PC-9 (cell line): ENCODE results near the gene DLG2. TPM values are rescaled to one million over a fixed set of nuclear protein-coding genes. Genes with fewer than 3 reads are reported as not detected.
"Not testable (repeated sequence)": the region's sequence is repeated elsewhere in the genome, so short reads cannot be mapped to it uniquely, and the experiment has no call there.

Experiments used
- BruUV-seq: library from RNA; stranded (reverse); fragments of 400-500 nt; replicated peaks from 2 replicates; lab custom pipeline; 2021; lab: Mats Ljungman, UMichigan
- CTCF ChIA-PET: fragments of 300-600 bp; sonication (Branson Sonifier 250); formaldehyde crosslinking; loops from one replicate; lab custom pipeline; 2022; ENCODE audit warnings: antibody characterized with exemption; lab: Charles Lee
- POLR2A ChIA-PET: fragments of 300-600 bp; sonication (Branson Sonifier 250); formaldehyde crosslinking; loops from one replicate; lab custom pipeline; 2022; ENCODE audit warnings: antibody characterized with exemption; ENCODE audit not compliant: unreplicated experiment; lab: Charles Lee
- DNase-seq, 2 experiments: peaks; one replicate each; pipeline versions ENCODE4 v3.0.0 to v3.0.0-alpha.2; 2015 to 2022; ENCODE audit warnings: mixed read lengths in 1 of 2
- H2AFZ ChIP-seq: fragments of 200-600 bp; sonication (generic); 2 replicates; pipeline ENCODE4 v1.8.1; 2017; ENCODE audit warnings: antibody characterized with exemption
- H3F3A ChIP-seq: fragments of 200-600 bp; sonication (generic); 2 replicates; pipeline ENCODE4 v1.8.1; 2017; ENCODE audit warnings: antibody characterized with exemption, mild to moderate bottlenecking, low read depth; ENCODE audit not compliant: insufficient read depth
- H3K27ac ChIP-seq: fragments of 200-600 bp; sonication (generic); 2 replicates; pipeline ENCODE4 v1.6.1; 2016; ENCODE audit warnings: mixed run types
- H3K27me3 ChIP-seq: fragments of 200-600 bp; sonication (generic); 2 replicates; pipeline ENCODE4 v1.6.1; 2016; ENCODE audit warnings: low read depth, mixed run types; ENCODE audit not compliant: insufficient read depth
- H3K36me3 ChIP-seq: fragments of 200-600 bp; sonication (generic); 2 replicates; pipeline ENCODE4 v1.6.1; 2016; ENCODE audit warnings: low read depth, mixed run types
- H3K4me1 ChIP-seq: fragments of 200-600 bp; sonication (generic); replicated peaks from 2 replicates; pipeline ENCODE4 v1.6.1; 2016; ENCODE audit warnings: mixed run types; ENCODE audit not compliant: insufficient read depth
- H3K4me2 ChIP-seq: fragments of 200-600 bp; sonication (generic); 2 replicates; pipeline ENCODE4 v1.6.1; 2017; ENCODE audit warnings: mixed run types
- H3K4me3 ChIP-seq: fragments of 200-600 bp; sonication (generic); 2 replicates; pipeline ENCODE4 v1.6.1; 2016; ENCODE audit warnings: mixed run types
- H3K79me2 ChIP-seq: fragments of 200-600 bp; sonication (generic); 2 replicates; pipeline ENCODE4 v1.6.1; 2017; ENCODE audit warnings: low read depth, mixed run types
- H3K9me2 ChIP-seq: fragments of 200-600 bp; sonication (generic); 2 replicates; pipeline ENCODE4 v1.8.1; 2017; ENCODE audit warnings: mild to moderate bottlenecking; ENCODE audit not compliant: insufficient read depth
- H3K9me3 ChIP-seq: fragments of 200-600 bp; sonication (generic); 2 replicates; pipeline ENCODE4 v1.8.1; 2016; ENCODE audit warnings: low read depth; ENCODE audit not compliant: insufficient read depth
- H4K20me1 ChIP-seq: fragments of 200-600 bp; sonication (generic); 2 replicates; pipeline ENCODE4 v1.8.1; 2017; ENCODE audit not compliant: insufficient read depth
- EZH2 ChIP-seq: fragments of 200-600 bp; sonication (generic); IDR thresholded peaks from 2 replicates; pipeline ENCODE4 v1.8.0; 2017; ENCODE audit warnings: antibody characterized with exemption, low read depth
- intact Hi-C: fragments of 100-400 bp; cut with micrococcal nuclease; formaldehyde crosslinking; loops from one replicate; pipeline ENCODE4 v1.10.0; 2022; ENCODE audit not compliant: unreplicated experiment
- total RNA-seq: library from RNA; stranded (reverse); gene quantifications from 2 replicates; pipeline ENCODE4 v1.2.3, GENCODE V29; 2021
- TF ChIP-seq, protein P1 (sequence below): fragments of 200-600 bp; sonication (generic); conservative IDR thresholded peaks from 2 replicates; pipeline ENCODE4 v1.6.1; 2017; ENCODE audit warnings: mixed run types, antibody characterized with exemption, mild to moderate bottlenecking, moderate library complexity

The DLG2 gene
- total RNA-seq, 1 experiment from 2014 or later, result 6.4 TPM

DNA sequence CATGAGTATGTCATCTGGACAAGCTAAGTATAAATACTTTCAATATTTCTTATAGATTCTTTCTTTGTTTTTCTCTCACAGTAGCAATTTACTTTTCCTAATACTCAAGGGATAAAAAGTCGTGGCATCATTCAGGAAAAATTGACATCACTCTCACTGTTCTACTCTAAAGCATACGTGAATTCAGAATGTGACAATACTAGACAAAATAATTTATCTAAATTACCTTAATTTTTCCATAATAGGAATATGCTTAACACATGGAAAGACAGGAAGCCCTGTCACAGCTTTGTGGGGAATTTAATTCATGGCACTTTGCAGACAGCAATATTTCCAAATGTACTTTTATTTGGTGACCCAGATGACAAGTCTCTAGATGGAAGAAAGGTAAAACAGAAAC, 394.6 kb downstream of the DLG2 start:
- Histone ChIP-seq H3K4me3 (no peak overlapping the region), H3K4me1 (no peaks in the 10 kb centered on the region), H3K9me2 (no peaks in the 10 kb centered on the region), H3K27me3 (no peaks in the 10 kb centered on the region), H3K27ac (no peak overlapping the region), H3K9me3 (peaks cover 5% of the 10 kb centered on the region; the same call in 1 of the 2 replicates), H4K20me1 (no peaks in the 10 kb centered on the region), H3K36me3 (no peaks in the 10 kb centered on the region), H3F3A (no peaks in the 10 kb centered on the region), H3K79me2 (no peaks in the 10 kb centered on the region), H3K4me2 (no peak overlapping the region), H2AFZ (no peak overlapping the region)
- CTCF ChIA-PET, result no interaction called here
- POLR2A ChIA-PET, result no interaction called here
- BruUV-seq, result no TSS peak
- intact Hi-C loops, result no loop called here
- no peak for DNase-seq
- TF ChIP-seq, protein P1, sequence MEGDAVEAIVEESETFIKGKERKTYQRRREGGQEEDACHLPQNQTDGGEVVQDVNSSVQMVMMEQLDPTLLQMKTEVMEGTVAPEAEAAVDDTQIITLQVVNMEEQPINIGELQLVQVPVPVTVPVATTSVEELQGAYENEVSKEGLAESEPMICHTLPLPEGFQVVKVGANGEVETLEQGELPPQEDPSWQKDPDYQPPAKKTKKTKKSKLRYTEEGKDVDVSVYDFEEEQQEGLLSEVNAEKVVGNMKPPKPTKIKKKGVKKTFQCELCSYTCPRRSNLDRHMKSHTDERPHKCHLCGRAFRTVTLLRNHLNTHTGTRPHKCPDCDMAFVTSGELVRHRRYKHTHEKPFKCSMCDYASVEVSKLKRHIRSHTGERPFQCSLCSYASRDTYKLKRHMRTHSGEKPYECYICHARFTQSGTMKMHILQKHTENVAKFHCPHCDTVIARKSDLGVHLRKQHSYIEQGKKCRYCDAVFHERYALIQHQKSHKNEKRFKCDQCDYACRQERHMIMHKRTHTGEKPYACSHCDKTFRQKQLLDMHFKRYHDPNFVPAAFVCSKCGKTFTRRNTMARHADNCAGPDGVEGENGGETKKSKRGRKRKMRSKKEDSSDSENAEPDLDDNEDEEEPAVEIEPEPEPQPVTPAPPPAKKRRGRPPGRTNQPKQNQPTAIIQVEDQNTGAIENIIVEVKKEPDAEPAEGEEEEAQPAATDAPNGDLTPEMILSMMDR, result no peak
- TF ChIP-seq EZH2, result no peak

DNA sequence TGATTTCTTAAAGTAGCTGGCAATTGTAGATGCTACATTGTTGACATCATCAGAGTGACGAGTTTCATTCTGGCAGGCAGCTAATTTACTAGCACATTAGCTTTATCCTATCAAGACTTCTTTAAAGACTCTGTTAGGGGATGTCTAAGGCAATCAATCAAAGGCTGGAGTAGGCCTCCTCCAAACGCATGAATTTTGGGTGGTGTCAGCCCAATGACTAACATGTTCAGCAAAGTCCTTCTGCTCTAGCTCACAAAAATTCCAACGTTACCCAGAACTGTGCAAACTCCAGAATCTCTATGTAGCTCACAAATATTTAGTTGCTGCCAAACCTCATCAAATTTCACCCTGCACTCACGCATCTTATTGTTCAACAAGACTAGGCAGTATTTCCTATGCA, 395.6 kb downstream of the DLG2 start:
- Histone ChIP-seq H3K79me2 (no peaks in the 10 kb centered on the region), H3K27ac (no peak overlapping the region), H3K4me3 (no peak overlapping the region), H2AFZ (no peak overlapping the region; the same call in 1 of the 2 replicates), H3K4me2 (no peak overlapping the region), H3K4me1 (no peaks in the 10 kb centered on the region), H3K9me2 (no peaks in the 10 kb centered on the region), H3K27me3 (no peaks in the 10 kb centered on the region), H4K20me1 (no peaks in the 10 kb centered on the region), H3K9me3 (peaks cover 5% of the 10 kb centered on the region; the same call in 1 of the 2 replicates), H3F3A (no peaks in the 10 kb centered on the region), H3K36me3 (no peaks in the 10 kb centered on the region)
- TF ChIP-seq, protein P1, result no peak
- POLR2A ChIA-PET, result no interaction called here
- CTCF ChIA-PET, result no interaction called here
- DNase-seq, result no peak
- intact Hi-C loops, result no loop called here
- BruUV-seq, result no TSS peak

DNA sequence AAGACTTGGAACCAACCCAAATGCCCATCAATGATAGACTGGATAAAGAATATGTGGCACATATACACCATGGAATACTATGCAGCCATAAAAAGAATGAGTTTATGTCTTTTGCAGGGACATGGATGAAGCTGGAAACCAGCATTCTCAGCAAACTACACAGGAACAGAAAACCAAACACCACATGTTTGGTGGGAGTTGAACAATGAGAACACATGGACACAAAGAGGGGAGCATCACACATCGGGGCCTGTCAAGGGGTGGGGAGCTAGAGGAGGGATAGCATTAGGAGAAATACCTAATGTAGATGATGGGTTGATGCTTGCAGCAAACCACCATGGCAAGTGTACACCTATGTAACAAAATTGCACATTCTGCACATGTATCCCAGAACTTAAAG, 397.4 kb downstream of the DLG2 start:
- H3K9me3 ChIP-seq, H3K27me3 ChIP-seq, H4K20me1 ChIP-seq, POLR2A ChIA-PET, H3K79me2 ChIP-seq, H3K27ac ChIP-seq, H3K4me1 ChIP-seq, CTCF ChIA-PET, H3K36me3 ChIP-seq, H3F3A ChIP-seq, H3K9me2 ChIP-seq, H3K4me2 ChIP-seq, H3K4me3 ChIP-seq, H2AFZ ChIP-seq, intact Hi-C loops, DNase-seq, BruUV-seq: not testable (repeated sequence)

DNA sequence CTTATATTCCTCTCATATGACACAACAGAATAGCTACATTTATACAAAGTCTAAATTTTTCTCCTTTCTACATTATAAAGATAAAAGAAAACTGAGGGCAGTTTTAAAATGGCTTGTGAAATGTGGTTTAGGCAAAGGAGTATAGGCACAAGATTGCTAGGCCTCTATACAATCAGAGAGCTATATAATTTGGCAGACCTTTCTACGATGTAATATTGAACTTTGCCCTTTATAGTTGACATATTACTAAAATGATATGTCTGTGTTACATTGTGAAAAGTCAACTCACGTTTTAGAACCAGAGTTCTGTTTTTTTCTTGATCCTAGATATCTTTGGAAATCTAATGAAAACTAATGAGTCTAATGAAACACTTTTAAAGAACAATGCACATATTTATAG, 430.2 kb downstream of the DLG2 start:
- no peaks in the 10 kb centered on the region for H4K20me1 ChIP-seq
- ChIA-PET CTCF (no interaction called here), POLR2A (no interaction called here)
- H3K79me2 ChIP-seq, result no peaks in the 10 kb centered on the region
- H3K4me3 ChIP-seq, result no peak overlapping the region
- H2AFZ ChIP-seq, result no peak overlapping the region
- TF ChIP-seq, protein P1, result no peak
- TF ChIP-seq EZH2, result no peak
- H3K36me3 ChIP-seq, result no peaks in the 10 kb centered on the region
- no peak overlapping the region for H3K4me2 ChIP-seq
- no peaks in the 10 kb centered on the region for H3F3A ChIP-seq
- no peak for DNase-seq
- H3K27me3 ChIP-seq, result no peaks in the 10 kb centered on the region
- no TSS peak for BruUV-seq
- no peaks in the 10 kb centered on the region for H3K9me3 ChIP-seq
- H3K9me2 ChIP-seq, result no peaks in the 10 kb centered on the region
- intact Hi-C loops, result no loop called here
- H3K27ac ChIP-seq, result no peak overlapping the region
- H3K4me1 ChIP-seq, result no peaks in the 10 kb centered on the region
